ENCODE measurements around the gene CARS1. TPM values are rescaled to one million over a fixed set of nuclear protein-coding genes. Genes with fewer than 3 reads are reported as not detected.

Gene CARS1
- total and polyA plus RNA-seq, 9 of the 15 experiments (the other 6 are each of a cell fraction or from before 2014, with no cell fraction given): 14.4 to 106 (median 73.6) TPM

- WGBS (ENCODE audit: insufficient coverage, low coverage, missing lambda C conversion rate): under 1% methylated on average over 71 of the region's 77 CpGs
- H3K4me1 ChIP-seq (replicated peaks in 1 of 2; ENCODE audit: control insufficient read depth in 2 of 2, insufficient read depth in 2 of 2, low read length in 2 of 2): peaks cover 13 to 18% of the 10 kb centered on the region in 2 experiments; a peak in 4 of 5 replicates
- peaks cover 51% of the 10 kb centered on the region for H3K79me2 ChIP-seq (ENCODE audit: control insufficient read depth, insufficient read depth, low read length)
- peaks cover 24% of the 10 kb centered on the region; the same call in 2 of the 3 replicates for H3K36me3 ChIP-seq (ENCODE audit: control insufficient read depth, insufficient read depth, low read length)
- no peaks in the 10 kb centered on the region for H3K9me3 ChIP-seq (replicated peaks; ENCODE audit: control insufficient read depth, insufficient read depth, low read depth, low read length)
- no peaks in the 10 kb centered on the region for H3K27me3 ChIP-seq (ENCODE audit: control insufficient read depth in 2 of 2, insufficient read depth in 2 of 2, low read length in 2 of 2)
- peaks cover 32% of the 10 kb centered on the region for H4K20me1 ChIP-seq (replicated peaks; ENCODE audit: control insufficient read depth, insufficient read depth, low read length)
- peak; percentile 96 for FAIRE-seq
- ChIA-PET CTCF (ENCODE audit: low intra/inter-chr PET ratio) (no interaction called here), POLR2A (interaction anchor here (0.6 to 2.8 kb wide), 10 partner anchors 9 to 379 kb away, joined by 3 to 15 read pairs (median 3); no protein-coding TSS in a partner anchor)
- peaks cover 2% of the 10 kb centered on the region for H3K9me1 ChIP-seq (ENCODE audit: control insufficient read depth, insufficient read depth, low read length)
- H3K4me3 ChIP-seq: peak within 1 kb of the TSS; percentile 52
- peak within 1 kb of the TSS; percentile 97 for H2AFZ ChIP-seq (ENCODE audit: low read depth, low read length)
- in situ Hi-C loops (cut with MboI) (no loop called here), intact Hi-C loops (cut with micrococcal nuclease) (no loop called here)
- ATAC-seq: peak; percentile 87
- DNase-seq (ENCODE audit: extremely low read depth in 1 of 4, low spot score in 3 of 4): peak; percentile 99 to 100 (median 100)
- H3K27ac ChIP-seq (ENCODE audit: extremely low read depth, low read depth, low read length): peak within 1 kb of the TSS; percentile 84
- peak within 1 kb of the TSS; percentile 93 for H3K4me2 ChIP-seq (ENCODE audit: insufficient read depth, low read length)
- TSS peak; percentile 95 for BruUV-seq (replicated peaks)
- peak within 1 kb of the TSS; percentile 78 to 99 for H3K9ac ChIP-seq (ENCODE audit: insufficient read depth in 1 of 2, low read depth in 2 of 2, low read length in 2 of 2)
- TF ChIP-seq HNRNPH1 (optimal IDR thresholded peaks at IDR 0.05; ENCODE audit: low read depth, low read length) (no peak), BCOR (IDR thresholded peaks at IDR 0.05) (peak; percentile 28; the same call in 1 of the 2 replicates), ZNF717 (CRISPR knock-in tag; IDR thresholded peaks at IDR 0.05) (no peak), LARP7 (IDR thresholded peaks at IDR 0.05) (0 out of 2 replicates have a peak, but pooled peaks have one; percentile 43), ARNT (IDR thresholded peaks at IDR 0.05) (no peak), E2F6 (IDR thresholded peaks at IDR 0.05; ENCODE audit: borderline replicate concordance in 1 of 2, extremely low read depth in 1 of 2, insufficient read depth in 1 of 2, insufficient read length in 1 of 2, low read depth in 1 of 2, low read length in 1 of 2, poor library complexity in 1 of 2, severe bottlenecking in 1 of 2) (peak in 1 of 2 experiments; percentile 53), CBFB (CRISPR knock-in tag; IDR thresholded peaks at IDR 0.05) (peak; percentile 90), PYGO2 (tag; IDR thresholded peaks at IDR 0.05) (no peak), EGR1 (conservative IDR thresholded peaks at IDR 0.05) (no peak), MAFK (IDR thresholded peaks at IDR 0.05; ENCODE audit: low read length) (no peak), NFRKB (IDR thresholded peaks at IDR 0.05; ENCODE audit: low read depth) (0 out of 2 replicates have a peak, but pooled peaks have one; percentile 38), POLR2AphosphoS2 (IDR thresholded peaks at IDR 0.05; ENCODE audit: low read length) (no peak), SRSF7 (optimal IDR thresholded peaks at IDR 0.05; ENCODE audit: low read depth, low read length) (no peak), ZBED1 (IDR thresholded peaks at IDR 0.05) (0 out of 2 replicates have a peak, but pooled peaks have one; percentile 49), ZNF277 (CRISPR knock-in tag; IDR thresholded peaks at IDR 0.05; ENCODE audit: borderline replicate concordance) (no peak), TAL1 (IDR thresholded peaks at IDR 0.05) (no peak), SAP30 (IDR thresholded peaks at IDR 0.05; ENCODE audit: borderline replicate concordance, insufficient read depth, low read depth, low read length, poor library complexity, severe bottlenecking) (peak; percentile 96), SMARCA4 (IDR thresholded peaks at IDR 0.05) (no peak), POLR2AphosphoS5 (IDR thresholded peaks at IDR 0.05; ENCODE audit: control insufficient read depth, insufficient read depth, low read depth, low read length) (peak; percentile 48; the same call in 1 of the 2 replicates), DEAF1 (CRISPR knock-in tag; IDR thresholded peaks at IDR 0.05) (no peak)
Observed at GRCh38 chr11:2992234-2992996, 64.8 kb downstream of the CARS1 start, which contains the start of gene NAP1L4. NAP1L4 (minus strand) TSS chr11:2992329; CDS start chr11:2979220, 13,109 bp downstream.
